K562 (cell line): ENCODE measurements around the gene CCR6.

Source experiments
- POLR2AphosphoS2 ChIP-seq: IDR thresholded peaks from 2 replicates; pipeline ENCODE4 v1.6.1; 2012; ENCODE audit warnings: low read length, improper control_type of control experiment
- ZNF644 ChIP-seq: fragments of 200-800 bp; sonication (Bioruptor generic); IDR thresholded peaks from 2 replicates; pipeline ENCODE4 v1.6.1; 2016; ENCODE audit warnings: low read depth, missing genetic modification characterization, missing compliant biosample characterization
- TF ChIP-seq, protein P1 (sequence below), 3 experiments: IDR thresholded peaks in 2 of 3; conservative IDR thresholded peaks in 1 of 3; 2 replicates each; pipeline ENCODE4 v1.5.1; 2011 to 2012; ENCODE audit warnings: low read length in 3 of 3, mild to moderate bottlenecking in 3 of 3, control low read depth in 2 of 3, improper control_type of control experiment in 1 of 3, inconsistent platforms in 1 of 3, low read depth in 1 of 3, mixed read lengths in 1 of 3, moderate library complexity in 1 of 3; ENCODE audit not compliant: insufficient read depth in 2 of 3

DNA sequence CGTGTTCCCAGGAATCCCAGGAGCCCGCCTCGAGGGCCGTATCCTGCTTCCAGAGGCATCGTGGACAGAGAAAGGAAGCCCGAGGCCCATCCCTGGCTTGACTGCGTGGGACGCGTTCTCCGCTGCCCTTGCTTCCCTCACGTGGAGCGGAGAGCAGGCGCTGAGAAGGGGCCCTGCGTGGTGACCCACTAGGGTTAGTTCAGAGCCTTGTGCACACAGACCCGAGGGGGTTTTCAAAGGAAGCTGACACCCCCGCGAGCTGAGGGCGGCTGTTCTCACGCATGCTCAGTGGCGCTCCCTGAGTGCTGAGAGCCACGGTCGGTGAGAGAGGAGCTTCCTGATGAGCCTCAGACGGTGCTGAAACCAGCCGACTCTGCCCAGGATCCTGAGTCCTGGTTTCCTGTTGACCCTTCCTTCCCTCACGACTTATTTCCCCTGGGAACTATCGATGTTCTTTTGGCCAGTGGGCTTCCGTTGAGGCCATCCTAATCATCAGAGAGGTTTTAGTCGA is 28.9 kb upstream of the CCR6 start:
- TF ChIP-seq POLR2AphosphoS2 (no peak), ZNF644 (tag) (no peak)
- TF ChIP-seq, protein P1, sequence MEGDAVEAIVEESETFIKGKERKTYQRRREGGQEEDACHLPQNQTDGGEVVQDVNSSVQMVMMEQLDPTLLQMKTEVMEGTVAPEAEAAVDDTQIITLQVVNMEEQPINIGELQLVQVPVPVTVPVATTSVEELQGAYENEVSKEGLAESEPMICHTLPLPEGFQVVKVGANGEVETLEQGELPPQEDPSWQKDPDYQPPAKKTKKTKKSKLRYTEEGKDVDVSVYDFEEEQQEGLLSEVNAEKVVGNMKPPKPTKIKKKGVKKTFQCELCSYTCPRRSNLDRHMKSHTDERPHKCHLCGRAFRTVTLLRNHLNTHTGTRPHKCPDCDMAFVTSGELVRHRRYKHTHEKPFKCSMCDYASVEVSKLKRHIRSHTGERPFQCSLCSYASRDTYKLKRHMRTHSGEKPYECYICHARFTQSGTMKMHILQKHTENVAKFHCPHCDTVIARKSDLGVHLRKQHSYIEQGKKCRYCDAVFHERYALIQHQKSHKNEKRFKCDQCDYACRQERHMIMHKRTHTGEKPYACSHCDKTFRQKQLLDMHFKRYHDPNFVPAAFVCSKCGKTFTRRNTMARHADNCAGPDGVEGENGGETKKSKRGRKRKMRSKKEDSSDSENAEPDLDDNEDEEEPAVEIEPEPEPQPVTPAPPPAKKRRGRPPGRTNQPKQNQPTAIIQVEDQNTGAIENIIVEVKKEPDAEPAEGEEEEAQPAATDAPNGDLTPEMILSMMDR (IDR thresholded peaks at IDR 0.05 in 2 of 3, conservative IDR thresholded peaks at IDR 0.05 in 1 of 3; ENCODE audit: insufficient read depth in 2 of 3, low read depth in 1 of 3, low read length in 3 of 3) = no peak
